HG02884 (cell line): Measurements from ENCODE around the gene RTL1.

Experiments
- ATAC-seq: cut with Tn5 transposase; IDR thresholded peaks from one replicate; pipeline ENCODE4 v1.9.1; 2021; ENCODE audit warnings: mild to moderate bottlenecking, moderate library complexity; ENCODE audit not compliant: unreplicated experiment

The RTL1 gene

DNA sequence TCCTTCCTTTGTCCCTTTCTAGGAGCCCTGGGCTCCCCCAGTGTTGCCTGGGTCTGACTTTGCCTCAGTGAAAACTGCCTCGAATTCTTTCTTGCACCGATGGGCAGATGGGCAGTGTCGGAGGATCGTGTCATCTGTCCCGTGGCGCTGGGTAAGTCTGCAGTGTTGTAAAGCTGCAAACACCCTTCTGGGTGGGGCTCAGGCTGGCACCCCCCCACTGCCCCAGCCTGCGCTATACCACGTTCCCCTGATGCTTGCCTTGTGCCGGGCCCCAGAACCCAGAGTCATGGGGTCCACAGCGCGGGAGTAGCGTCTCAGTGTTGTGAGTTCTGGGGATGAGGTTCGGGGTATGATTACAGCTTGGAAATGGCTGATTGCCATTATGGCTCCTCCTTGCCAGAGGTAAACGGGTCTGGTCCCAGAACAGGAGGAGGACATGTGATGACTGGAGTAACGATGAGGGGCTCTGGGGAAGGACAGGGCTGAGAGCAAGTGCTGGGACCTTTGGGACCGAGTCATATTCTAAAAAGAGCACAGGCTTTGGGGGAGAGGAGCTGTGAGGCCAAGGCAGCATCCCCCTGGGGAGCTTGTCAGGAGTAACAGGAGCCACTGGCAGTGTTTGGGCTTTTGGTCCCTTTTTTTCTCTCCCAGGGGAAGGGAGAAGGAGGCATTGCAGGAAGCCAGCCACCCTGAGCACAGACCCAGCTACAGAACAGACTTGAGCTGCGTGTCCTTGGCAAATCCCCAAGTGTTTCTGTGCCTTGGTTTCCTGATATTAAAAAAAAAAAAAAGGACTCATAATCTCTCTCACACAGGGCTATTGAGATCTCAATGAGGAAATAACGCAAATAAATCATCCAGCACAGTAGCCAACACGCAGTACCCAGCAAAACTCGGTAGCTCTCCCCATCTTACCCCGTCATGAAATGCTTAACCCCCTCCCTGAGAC, 4.3 kb downstream of the RTL1 start:
- ATAC-seq, result no peak

DNA sequence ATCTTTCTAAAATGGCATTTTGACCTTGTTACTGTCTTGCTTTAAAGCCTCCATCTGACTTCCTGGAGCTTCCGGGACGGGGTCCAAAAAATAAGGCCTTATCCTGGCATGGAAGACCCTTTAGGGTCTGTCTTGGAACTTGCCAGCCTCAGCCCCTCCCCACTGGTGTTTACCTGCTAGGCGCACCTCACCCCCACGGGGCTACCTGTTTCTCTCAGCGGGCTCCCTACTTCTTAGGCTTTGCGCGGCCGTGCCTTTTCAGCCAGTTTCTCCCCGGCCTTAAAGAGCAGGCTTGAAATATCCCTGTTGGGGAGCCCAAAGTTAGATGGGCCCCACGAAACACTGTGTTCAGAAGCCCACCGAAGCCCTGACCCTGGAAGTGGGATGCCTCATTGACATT, 5.1 kb downstream of the RTL1 start:
- ATAC-seq, result no peak

DNA sequence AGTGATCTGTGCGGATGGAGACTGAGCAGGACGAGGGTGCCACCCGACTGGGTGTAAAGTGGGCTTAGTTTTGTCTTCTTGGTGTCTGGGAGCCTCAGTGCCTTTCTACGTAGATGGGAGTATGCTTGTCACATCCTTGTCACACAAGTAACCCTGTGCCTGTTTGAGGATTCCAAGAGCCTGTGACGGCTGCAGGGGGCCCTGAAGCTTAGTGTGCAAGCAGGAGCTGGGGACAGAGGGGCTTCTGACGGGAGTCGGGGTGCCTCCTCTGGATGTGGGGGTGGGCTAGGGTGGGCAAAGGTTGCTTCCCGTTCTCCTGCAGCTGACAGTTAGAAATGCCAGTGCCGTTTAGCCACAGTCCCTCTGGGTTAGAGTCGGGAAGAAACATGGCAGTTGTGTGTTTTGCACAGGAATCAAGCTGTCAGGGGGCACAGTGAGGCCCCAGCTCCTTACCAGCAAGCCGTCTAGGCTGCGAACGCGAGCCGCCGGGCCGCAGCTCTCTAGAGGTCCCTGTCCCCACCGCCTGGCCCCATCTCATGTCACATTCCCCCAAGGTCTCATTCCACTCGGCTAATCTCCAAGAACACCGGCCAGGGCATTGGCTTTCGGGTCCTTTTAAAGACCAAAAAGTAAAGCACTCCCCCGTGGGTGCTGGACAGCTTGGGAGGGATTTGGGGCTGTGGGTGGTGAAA, 7.0 kb downstream of the RTL1 start:
- ATAC-seq, result no peak

DNA sequence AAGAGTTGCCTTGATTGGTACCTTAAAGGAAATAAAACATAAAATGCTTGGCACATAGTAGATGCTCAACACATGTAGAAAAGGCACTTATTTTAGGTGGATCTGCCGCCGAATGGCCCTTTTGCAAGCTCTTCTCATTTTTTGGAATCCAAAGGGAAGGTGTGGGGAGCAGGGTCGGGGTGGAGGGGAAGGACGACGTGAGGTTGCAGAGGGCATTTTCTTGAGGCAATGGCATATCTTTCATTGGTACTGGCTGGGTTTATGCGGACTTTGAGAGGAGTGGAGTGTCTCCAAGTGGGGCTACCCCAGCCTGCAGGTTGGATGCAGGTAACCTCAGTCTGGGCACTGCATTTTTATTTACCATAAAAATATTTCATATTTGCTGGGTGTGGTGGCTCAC, 8.1 kb downstream of the RTL1 start:
- no peak for ATAC-seq

DNA sequence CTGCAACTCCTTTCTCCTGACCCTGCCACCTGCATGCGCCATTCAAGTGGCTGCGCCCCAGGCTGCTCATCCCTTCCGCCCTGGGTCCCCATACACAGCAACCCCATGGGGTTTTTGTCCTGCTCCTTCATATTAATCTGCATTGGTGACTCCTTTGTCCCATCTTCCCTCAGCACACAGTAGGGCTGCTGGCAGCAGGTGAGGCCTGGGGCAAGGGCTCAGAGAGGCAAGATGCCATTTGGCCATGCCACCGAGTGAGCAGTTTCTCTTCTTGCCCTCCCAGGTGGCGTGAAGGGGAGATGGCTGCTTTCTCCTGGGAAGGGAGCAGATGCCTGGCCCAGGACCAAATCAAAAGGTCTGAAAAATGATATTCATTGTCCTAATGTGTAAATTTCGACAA, 9.1 kb downstream of the RTL1 start:
- no peak for ATAC-seq

DNA sequence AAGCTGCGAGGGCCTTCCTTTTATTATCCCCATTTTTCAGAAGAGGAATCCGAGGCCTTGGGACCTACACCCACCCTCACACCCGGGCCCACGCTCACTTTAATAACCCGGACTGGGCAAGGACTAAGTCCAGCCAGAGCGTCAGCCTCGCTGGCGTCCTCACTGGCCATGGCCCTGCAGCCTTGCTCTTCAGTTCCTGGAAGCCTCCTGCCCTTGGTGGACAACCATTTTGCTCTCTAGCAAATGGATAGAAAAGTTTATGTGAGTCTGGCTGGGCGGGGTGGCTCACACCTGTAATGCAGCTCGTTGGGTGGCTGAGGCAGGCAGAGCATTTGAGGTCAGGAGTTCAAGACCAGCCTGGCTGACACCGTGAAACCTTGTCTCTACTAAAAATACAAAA, 9.8 kb downstream of the RTL1 start:
- ATAC-seq, result no peak

DNA sequence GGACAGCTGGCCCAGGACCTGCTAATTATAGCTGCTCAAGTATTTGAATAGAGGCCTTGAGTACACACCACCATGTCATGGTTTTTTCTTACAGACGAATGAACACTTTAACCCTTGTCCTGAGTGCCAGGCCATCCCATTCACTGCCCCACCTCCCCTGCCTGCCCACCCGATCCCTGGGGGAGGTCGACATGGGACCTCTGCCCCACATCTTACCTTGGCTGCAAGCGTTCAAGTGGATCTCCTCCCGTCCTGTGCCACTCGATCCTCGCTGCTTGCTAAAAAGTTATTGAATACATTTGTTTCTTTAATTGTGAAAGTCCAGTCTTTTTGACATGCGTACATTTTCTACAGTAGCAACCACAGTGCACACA, 10.3 kb downstream of the RTL1 start:
- no peak for ATAC-seq

DNA sequence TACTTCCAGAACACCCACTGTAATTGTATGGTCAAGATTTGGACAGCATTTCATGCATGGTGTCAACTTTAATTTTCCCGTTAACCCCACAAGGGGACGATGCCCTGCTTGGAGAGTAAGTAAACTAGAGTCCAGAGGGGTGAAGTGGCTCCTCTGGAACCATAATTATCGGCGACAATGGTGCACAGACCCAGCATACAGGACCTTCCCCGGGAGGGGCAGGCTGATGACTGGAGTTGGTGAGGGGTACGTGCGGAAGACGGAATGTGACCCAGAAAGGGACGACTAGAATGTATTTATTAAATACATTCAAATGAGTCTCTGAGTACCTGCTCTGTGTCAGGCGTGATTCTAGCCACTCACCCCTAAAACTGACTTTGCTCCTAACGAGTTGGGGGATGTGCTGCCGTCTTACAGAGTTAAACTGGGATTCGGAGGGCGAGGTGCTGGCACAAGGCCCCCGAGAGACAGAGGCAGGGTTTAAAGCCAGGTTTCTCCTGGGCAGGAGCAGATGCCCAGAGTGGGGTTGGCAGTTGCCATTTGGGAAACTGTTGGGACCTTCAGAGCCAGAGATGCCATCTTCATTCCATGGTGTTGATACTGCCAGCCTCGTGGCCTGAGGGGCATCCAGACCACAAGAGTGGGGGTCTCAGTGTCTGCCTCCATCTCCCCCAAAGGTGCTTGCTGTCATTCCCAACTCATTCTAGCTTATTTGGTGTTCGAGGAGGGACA, 10.9 kb downstream of the RTL1 start:
- ATAC-seq, result no peak

DNA sequence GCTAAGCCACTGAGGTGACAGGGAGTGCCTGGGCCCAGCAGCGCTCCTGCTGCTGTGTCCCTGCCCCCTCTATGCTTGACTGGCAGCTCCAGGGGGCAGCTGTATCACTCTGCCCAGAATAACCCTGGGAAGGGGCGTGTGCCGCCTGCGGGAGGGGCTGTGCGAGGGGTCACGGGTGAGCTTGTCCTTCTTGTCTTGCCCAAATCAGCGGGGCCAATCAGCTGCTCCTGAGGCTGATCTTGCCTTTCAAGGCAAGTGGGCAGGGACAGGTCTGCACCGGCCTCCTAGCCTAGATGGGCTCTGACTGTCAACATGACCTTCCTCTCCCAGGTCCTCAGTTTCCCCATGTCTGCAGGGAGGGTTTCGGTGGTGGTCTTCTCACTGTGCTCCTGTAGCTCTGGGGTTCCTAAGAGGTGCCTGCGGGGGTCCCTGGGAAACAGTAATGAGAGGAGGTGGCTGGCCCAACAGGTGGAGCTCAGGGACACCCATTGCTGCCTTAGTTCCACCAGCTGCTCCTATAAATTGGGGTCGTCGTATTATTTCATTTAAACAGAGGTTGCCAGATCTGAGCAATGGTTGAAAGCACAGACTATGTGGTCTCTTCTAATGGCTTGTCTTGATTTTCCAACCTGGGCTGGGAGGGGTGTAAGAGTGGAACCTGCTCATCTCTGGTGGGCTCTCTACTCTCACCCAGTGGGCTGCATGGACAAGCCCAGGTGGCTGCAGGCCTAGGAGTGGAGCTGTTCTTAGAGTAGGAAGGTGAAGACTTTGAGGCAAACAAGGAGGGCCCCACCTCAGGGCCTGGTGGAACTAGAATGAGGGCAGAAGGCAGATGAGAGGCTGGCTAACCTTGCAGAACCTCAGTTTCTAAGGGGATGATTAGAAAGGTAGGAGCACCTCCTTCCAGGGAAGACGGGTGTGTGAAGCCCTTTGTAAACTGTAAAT, 11.7 kb downstream of the RTL1 start:
- no peak for ATAC-seq

DNA sequence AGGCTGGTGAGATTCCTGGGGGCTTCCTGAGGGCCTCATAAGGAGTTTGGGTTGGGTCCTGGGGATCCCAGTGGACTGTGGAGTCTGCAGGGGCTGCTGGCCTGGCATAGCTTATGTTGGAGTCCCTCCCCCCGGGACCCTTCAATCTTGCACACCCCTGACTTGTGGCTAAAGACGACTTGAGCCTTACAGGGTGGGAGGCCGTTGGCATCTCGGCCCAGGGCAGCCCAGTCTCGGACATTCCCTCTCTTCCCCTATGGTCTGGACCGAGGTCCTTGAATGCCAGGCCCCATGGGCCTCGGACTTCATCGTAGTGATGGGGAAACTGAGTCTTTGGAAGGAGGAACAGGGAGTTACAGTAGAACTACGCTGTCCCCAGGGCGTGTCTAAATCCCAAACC, 12.5 kb downstream of the RTL1 start:
- no peak for ATAC-seq

DNA sequence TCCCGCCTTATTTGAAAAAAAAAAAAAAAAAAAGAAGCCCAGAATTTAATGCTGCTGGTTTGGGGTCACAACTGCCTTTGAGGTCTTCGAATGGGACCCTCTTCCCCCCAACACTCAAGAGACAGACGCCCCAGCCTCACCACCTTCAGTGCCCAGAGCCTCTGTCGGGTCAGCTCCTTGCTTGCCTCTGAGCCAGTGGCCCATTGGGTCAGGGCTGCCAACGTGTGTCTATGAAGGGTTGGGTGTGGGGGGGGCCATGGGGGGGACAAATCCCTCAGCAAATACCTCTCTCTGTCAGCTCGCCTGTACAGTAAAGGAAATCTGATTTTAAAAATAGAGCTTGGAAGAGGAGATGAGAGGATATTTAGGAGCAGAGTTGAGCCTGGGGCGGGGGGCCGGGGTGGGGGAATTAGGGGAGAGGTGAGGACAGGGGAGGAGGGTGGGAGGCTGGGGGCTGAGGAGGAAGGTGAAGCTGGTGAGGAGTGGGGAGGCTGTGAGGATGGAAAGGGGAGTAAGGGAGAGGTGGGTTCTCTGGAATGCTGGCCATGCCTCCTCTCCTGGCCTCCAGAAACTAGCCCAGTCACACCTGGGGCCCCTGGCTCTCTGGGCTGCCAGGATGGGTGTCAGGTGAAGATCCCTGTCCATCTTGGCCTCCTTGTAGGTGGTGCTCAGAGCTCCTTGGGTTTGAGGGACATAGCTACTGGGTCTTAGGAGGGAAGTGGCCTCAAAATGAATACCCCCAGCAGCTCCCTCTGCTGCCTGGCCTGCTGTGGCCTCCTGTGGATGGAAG, 13.3 kb downstream of the RTL1 start:
- ATAC-seq, result no peak

DNA sequence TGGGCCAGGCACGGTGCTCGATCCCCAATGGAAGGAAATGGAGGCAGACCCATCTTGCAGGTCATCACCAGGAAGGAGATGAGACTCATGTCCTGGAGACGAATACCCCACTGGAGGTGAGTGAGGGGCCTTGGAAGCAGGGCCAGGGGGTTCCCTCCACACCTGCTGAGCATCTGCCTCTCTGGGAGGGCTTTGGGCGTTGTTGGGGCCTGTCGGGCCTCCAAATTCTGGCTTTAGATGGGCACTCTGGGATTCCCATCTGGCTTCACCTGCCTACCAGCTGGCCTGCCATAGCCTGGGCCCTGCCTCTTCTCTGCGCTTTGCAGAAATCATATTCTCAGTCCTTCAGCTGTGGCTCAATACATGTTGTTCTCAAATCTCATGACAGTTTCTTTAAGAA, 13.9 kb downstream of the RTL1 start:
- no peak for ATAC-seq

DNA sequence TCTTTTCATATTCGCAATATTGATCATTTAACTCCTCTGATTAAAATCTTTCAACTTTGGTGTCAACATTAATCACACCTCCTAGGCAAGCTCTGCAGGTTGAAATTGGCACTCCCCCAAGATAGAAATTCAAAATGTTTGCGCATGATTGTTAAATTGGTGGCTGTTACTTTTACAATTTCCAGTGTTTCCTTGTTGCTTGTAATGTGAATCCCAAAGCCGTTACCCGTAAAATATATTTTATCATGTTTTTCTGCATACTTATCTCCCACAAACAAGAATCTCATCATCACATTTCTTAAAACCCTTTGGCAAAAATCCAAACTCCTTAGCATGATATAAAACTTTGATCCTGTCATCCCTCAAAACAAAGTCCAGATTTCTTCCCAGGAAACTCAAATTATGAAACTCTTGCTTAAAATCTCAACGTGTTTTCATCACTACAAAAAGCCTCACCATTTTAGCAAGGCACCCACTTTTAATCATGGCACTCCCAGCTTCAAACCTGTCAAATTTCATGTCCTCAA, 14.7 kb downstream of the RTL1 start:
- ATAC-seq, result no peak

DNA sequence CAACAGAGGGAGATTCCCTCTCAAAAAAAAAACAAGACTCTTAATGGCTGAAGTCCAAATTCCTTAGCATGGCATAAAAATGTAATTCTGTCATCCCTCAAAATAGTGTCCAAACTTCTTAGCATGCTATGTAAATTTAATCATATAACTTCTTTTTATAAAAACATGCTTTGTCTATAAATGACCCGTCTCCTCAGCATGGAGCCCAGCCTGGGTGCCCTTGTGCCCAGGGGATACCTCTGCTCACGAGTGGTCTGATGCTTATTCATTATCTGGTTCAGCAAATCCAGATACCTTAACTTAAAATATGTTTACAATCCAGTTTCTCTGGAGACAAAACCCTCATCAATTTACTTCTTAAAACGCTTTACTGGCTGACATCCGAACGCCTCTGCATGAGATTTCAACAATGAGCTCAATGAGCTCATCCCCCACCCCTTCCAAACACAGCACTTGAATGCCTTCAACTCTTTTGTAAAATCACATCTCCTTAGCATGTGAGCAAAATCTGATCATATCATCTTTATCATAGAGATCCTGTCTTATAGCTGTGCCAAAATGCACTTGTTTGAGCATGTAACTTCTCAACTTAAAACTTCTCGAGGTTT, 15.7 kb downstream of the RTL1 start:
- no peak for ATAC-seq

DNA sequence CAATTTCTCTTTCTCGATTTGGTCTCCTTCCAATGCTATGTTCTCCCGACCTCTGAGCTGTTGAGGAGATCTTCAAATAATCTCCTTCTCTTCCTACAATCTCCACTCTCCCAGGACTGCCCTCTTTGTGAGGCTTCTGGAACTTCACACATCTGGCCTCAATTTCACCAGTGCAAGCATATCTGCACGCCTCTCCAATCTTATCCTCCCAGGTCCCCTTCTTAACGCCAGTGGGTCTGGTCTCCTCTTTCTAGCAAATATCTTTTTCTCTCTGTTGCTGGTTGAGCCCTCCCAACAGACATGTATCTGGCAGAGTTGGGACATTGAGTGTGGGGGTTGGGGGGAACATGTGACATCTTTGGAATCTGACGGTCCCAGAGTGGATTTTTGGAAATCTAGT, 17.9 kb downstream of the RTL1 start:
- ATAC-seq, result no peak

DNA sequence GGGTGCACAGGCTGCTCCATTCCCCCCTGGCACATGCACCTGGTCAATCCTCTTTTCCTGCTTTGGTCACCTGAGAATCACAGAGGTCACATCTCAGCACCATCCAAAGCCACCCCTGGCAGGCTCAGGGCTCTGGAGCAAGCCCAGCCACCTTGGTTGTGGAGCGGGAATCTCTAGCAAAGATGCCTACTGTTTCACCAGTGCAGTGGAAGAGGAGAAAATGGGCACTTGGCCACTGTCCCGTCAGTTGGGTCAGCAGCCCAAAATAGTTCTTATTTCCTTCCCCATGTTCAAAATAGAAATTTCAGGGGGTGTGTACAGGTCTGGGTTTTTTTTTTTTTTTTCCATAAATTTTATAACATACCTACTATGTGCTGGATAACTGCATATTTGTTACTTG, 18.3 kb downstream of the RTL1 start:
- ATAC-seq, result no peak

DNA sequence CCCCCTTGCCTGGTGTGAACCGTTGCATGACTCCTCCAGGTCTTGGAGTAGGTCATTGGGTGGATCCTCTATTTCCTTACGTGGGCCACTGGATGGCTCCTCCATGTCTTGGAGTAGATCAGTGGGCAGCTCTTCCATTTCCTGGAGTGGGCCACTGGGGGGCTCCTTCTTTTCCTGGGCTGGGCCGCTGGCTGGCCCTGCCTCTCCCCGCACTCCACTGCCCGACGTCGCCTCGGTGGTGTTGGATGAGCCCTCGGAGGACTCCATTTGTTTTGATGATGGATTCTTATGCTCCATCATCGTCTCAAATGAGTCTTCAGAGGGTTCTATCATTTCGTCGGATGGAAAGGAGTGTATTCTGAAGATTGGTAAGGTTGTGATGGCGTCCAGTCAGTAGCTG, 19.1 kb downstream of the RTL1 start:
- ATAC-seq, result no peak

DNA sequence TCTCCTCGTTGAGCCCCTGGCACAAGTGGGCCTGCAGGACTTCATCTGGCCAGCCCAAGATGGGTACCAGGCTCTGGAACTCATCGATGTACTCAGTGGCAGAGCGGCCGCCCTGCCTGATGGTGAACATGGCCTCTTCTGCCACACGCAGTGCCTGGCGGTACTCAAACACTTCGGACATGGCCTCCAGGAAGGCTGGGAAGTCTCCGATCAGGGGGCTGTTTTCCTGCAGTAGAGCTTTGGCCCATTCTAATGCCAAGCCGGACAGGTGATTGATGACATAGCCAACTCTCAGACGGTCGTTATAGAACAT, 19.8 kb downstream of the RTL1 start:
- no peak for ATAC-seq

DNA sequence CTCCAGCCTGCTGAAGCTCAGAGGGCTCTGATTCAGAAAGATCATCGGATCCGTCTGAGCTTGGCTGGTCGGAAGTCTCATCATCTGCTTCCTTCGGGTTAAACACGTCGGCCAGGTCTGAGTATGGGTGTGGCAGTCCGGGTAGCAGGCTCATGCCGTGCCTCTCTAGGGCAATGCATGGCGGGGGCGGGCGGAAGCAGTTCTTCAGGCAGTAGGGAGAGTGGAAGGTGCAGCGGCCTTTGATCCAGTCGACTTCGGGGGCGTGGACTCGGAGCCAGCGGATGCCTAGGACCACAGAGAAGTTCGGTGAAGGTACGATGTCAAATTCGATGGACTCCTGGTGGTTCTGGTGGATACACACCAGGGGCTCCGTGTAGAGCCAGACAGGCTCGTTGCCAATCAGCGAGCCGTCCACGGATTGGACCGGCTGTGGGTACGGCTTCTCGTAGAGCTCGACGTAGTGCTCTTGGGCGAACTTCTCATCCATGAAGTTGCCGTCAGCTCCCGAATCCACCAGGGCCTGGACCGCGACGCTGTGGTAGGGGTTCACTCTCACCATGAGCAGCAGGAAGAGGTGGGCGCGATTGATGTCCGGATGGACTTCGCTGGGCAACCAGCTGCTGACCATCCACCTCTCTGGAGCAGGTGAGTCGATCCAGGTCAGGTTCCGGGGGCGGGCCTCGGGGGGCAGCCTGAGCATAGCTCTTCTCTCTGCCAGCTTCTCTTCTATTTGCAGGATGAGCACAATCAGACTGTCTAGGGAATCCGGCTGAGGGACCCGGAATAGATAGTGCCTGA, 20.3 kb downstream of the RTL1 start:
- no peak for ATAC-seq
